Occipital lobe (tissue), 2 donors: Measurements from ENCODE around the gene CDKN2AIPNL. TPM values are rescaled to one million over a fixed set of nuclear protein-coding genes. Genes with fewer than 3 reads are reported as not detected.
A peak's percentile ranks its signal among the peaks of the same experiment; 100 is the strongest.
"Not testable (repeated sequence)": the region's sequence is repeated elsewhere in the genome, so short reads cannot be mapped to it uniquely, and the experiment has no call there.

Experiments
- DNase-seq: peaks from one replicate; lab custom pipeline; 2025; lab: John Stamatoyannopoulos, UW
- total RNA-seq: library from RNA; depleted of rRNA; stranded (reverse); fragments of >200 nt; gene quantifications from one replicate; pipeline ENCODE4 v1.2.3, GENCODE V29; 2014

CDKN2AIPNL gene
- total RNA-seq, 1 donor from 2014 or later = 52.9 TPM

DNA sequence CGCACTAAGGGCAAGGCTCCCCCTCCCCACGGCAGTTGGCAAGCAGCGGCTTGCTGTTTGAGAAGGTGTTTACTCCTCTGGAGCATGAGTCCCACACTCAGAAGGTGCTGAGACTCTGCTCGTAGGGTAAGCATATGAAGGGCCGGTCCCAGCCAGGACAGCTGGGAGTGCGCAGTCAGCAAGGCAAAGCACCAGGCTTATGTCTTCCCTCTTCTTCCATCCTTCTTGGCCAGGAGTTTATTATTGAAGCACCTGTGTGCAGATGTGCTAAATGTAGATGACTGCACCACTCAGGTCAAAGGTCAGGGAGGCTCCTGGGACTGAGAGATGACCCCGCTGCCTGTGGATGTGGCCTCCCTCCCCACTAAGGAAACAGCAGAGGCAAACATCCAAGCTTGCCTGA lies 27.0 kb upstream of the CDKN2AIPNL start:
- no peak for DNase-seq

GRCh38 chr5:134437847-134438581 lies 26.3 kb upstream of the CDKN2AIPNL start:
- no peak for DNase-seq

GRCh38 chr5:134437340-134437846 lies 25.7 kb upstream of the CDKN2AIPNL start:
- no peak for DNase-seq

DNA sequence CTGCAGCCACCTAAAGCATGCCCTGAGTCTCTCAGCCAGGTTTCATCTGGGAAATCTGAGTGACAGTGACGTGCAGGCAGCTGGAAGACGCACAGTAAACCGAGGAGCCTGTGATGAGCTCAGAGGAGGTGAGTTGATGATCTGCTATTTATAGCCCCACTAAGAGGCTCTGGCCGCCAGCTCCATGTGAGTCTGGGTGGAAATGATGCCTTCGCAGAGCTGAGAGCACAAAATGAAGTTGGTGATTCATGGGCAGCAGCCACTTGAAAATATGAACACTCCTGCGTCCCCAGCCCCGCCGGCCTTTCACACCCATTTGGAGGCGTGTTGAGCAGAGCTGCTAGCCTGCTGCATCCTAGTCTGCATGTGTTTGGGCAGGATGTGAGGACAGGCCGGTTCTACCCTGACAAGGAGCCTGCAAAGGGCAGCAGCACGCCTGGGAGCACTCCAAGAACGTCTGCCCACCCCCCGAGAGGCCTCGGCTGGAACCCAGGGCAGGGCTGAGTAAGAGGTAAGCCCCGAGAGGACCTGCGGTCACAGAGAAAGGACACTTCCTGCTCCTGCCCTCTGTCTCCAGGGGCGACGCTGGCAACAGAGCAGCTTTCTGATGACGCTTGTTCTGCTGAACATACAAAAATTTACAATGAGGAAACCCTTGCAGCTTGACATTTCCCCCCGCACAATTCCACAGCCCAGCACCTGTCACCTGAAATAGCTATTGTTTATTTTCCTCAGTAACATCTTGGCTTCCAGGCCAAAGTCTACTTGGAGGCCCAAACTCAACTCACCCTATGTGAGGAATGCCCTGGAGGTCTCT lies 25.1 kb upstream of the CDKN2AIPNL start:
- DNase-seq = peak; percentile 62

DNA sequence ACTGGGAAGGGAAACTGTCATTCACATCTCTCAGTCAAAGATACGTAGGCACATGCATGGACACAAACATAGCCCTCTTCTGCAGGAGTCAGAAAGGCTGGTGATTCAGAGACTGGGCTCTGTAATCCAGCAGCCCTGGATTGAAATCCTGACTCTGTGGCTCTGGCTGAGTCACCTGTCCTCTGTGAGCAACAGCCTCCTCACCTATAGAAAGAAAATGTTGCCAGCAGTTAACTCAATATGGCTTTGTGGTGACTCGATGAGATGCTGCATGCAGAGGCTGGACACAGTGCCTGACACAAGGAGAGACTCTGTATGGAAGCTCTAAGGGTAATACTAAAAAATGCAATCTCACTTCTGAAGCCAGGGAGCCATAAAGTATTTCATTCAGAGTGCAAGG lies 23.9 kb upstream of the CDKN2AIPNL start:
- peak; percentile 14 for DNase-seq

GRCh38 chr5:134432677-134433359 lies 21.1 kb upstream of the CDKN2AIPNL start:
- peak; percentile 13 for DNase-seq

DNA sequence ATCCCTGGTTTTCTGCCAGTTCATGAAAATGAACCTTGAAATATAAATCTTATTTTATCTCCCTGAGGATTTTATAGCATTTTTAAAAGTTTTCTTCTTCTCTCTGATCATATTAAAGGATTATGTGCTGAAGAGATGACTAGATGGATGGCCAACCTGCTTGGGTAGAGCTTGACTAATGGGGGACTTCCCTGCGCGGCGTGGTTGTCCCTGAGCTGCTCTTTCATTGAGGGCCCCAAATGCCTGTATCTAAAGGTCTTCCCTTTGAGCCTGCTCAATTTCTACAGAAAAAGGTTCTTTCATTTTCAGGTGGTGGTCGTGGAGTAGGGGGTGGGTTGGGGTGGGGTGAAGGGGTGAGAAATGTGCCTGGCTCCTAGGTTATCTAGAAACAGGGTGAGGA lies 20.5 kb upstream of the CDKN2AIPNL start:
- DNase-seq = no peak

DNA sequence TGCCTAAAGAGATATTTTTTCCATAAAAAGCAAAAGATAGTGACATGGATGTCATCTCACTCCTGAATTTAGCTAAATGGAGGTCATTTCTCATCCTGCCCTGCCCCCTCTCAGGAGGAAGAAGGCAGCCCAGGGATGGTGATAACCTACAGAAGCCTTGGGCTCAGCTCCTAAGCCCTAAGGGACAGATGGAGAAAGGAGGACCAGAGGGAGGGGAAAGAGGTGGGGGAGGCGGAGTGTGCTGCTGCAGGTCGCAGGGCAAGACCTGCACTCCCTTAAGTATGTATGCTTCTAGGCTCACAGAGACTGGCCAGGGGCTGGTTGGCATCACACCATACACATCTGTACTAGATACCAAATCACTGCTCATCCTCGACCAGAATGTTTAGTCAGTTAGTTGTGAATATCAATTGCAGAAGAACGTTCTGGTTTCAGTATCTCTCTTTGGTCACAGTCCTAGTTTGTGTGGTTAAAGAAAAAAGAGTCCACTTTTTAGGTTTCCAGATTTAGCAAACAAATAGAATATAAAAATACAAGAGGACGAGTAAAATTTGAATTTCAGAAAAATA lies 18.4 kb upstream of the CDKN2AIPNL start:
- no peak for DNase-seq

DNA sequence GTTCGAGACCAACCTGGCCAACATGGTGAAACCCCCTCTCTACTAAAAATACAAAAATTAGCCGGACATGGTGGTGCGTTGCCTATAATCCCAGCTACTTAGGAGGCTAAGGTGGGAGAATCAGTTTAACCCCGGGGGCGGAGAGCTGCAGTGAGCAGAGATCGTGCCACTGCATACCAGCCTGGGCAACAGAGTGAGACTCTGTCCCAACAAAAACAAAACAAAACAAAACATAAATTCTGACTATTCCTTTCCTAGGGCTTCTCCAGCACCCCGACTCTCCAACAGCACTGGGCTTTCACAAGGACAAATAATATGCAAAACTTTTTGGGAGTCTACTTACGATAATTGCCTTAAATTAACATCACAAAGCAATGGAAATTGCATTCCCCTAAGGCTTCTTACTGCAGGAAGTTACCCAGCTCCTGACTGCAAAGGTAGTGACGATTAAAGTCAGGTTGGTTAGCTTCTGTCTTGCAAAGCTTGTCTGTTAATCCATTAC lies 15.9 kb upstream of the CDKN2AIPNL start:
- DNase-seq = no peak

DNA sequence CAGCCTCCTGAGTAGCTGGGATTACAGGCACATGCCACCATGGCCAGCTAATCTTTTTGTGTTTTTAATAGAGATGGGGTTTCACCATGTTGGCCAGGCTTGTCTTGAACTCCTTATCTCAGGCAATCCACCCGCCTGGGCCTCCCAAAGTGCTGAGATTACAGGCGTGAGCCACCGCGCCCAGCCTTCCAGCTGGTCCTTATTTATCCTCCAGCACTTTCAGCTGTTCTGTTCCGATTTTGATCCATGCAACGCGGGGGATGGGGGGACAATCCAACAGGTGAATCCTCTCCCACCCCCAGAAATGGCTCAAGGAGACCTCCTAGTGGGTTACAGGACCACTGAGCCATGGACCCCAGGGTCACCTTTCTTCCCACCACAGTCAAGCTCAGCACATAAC lies 14.7 kb upstream of the CDKN2AIPNL start:
- DNase-seq = no peak

GRCh38 chr5:134423376-134423775 lies 11.7 kb upstream of the CDKN2AIPNL start:
- no peak for DNase-seq

GRCh38 chr5:134422791-134423365 lies 11.2 kb upstream of the CDKN2AIPNL start:
- no peak for DNase-seq

GRCh38 chr5:134421038-134421437 lies 9.4 kb upstream of the CDKN2AIPNL start:
- not testable (repeated sequence) for DNase-seq

DNA sequence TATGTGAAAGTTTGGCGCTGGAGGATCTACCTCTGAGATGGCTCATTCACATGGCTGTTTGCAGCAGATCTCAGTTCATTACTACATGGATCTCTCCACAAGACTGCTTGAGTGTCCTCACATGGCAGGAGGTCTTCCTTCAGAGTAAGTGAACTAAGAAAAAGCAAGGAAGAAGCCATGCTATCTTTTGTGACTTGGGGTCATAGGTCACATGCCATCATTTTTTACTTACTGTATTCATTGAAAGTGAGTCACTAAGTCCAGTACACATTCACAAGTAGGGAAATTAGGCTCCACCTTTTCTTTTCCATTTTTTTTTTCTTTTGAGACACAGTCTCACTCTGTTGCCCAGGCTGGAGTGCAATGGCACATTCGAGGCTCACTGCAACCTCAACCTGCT lies 8.7 kb upstream of the CDKN2AIPNL start:
- no peak for DNase-seq

GRCh38 chr5:134418958-134419357 lies 7.3 kb upstream of the CDKN2AIPNL start:
- DNase-seq = no peak

DNA sequence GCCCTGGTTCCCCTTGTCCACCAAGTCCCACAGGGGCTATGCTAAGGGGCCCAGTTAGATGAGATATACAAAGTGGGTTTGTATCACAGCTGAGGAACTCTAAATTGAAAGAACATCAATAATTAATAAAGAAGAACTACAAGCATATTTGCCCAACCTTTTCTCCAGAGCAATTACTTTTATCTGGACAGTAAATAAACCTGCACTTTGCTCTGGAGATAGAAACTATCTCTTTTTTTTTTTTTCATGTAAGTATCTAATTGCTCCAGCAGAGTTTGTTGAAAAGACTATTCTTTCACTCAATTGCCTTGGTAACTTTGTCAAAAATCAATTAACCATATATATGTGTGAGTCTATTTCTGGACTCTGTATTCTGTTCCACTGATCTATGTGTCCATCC lies 6.0 kb upstream of the CDKN2AIPNL start:
- DNase-seq = no peak

DNA sequence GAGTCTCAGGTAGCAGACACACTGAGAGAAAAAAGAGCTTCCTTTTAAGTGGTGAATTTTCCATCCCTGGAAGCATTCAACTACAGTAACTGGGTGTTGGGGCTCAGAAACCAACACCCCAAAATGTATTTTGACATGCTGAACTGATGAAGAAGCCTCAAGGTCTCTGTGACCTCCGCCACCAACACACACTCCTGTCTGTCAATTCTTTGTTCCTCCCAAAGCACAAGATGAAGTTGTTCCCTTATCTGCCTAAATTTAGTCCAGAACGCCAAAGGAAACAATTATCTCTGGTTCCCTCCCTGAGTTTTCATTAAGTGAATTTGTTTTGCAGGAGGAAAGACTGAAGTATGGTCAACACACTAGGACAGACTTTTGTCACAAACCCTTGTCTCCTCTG lies 1.4 kb upstream of the CDKN2AIPNL start:
- no peak for DNase-seq

- DNase-seq = no peak
These were observed 494 bp downstream of the CDKN2AIPNL start for GRCh38 chr5:134411228-134411545.

DNA sequence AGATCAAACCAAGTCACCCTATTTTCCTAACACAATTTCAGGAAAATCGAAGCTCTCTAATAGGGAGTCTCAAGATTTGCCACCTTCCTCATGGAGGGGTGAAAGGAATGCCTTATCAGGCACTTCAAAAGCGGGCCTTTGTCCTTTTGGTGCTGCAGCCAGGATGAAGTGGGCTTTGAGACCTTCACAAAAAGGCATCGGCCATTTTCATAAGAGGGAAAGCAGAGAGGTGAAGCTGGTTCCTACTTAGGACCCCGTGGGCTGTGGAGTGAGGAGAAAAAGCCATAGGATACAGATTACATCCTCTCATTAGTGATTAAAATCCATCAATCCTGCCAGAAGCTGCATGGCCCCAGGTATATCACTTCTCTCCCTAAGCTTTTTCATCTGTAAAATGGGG lies 859 bp downstream of the CDKN2AIPNL start:
- no peak for DNase-seq

- no peak for DNase-seq
These were observed 2.4 kb downstream of the CDKN2AIPNL start for GRCh38 chr5:134409321-134409720.

- DNase-seq = no peak
These were observed 5.3 kb downstream of the CDKN2AIPNL start for GRCh38 chr5:134406390-134406789.
